Stimulated activated CD4-positive, alpha-beta T cell treated with anti-CD3 and anti-CD28 coated beads, Interleukin-2, amount 100 ng/mL, for 24 hours (primary cell): Measurements from ENCODE around the gene STPG4.
A peak's percentile ranks its signal among the peaks of the same experiment; 100 is the strongest.

ENCODE experiments used
- DNase-seq, 2 donors: peaks; one replicate each; pipeline ENCODE4 v3.0.0-alpha.2; 2020

The STPG4 gene

DNA sequence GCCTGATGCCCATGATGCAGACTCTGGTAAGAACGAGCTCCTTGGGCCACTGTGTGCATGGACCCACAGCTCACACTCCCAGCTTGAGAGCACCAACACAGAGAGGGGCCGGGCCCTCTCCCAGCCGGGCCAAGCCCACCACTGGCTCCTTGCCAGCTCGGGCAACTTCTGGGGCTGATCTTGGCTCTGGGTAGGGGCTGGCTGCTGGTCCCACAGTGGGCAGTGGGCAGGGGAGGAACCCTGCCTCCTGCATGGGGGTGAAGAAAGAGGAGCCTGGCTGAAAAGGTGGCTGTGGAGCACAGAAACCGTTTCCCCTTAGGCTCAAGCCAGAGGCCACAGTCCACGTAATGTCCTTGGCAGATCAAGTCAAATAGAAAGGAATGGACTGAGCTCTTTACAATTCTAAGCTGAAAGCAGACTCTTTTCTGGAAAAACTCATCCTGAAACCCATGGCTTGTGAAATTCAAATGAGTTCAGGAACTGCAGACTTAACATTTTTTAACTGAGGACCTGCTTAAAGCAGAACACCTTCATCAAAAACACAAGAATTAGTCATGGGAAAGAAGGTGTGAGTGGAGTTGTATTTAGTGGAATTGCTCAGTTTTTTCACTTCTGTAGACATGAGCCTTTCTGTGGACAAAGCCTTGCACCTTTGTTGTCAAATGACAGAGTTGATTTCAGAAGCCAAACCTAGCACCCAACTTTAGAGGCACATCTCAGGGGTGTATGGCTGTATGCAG lies 104.9 kb downstream of the STPG4 start:
- no peak for DNase-seq

DNA sequence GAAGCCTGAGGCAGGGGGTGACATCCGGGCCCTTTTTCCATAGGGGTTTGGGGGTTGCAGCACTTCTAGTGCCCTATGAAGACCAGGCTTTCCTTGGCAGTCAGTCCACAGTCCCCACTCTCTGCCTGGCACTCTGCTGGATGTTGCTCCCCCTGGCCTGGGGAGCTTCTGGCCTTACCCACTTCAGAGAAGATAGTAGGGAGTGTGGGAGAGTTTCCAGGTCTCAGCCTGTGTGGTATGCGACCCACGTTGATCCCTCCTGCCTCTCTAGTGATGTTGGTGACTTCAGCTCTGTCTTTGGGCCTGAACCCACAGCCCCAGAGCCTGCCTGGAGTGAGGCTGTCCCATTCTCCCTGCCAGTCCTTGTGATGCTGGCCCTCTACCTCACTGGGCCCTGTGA lies 105.6 kb downstream of the STPG4 start:
- DNase-seq, result no peak

DNA sequence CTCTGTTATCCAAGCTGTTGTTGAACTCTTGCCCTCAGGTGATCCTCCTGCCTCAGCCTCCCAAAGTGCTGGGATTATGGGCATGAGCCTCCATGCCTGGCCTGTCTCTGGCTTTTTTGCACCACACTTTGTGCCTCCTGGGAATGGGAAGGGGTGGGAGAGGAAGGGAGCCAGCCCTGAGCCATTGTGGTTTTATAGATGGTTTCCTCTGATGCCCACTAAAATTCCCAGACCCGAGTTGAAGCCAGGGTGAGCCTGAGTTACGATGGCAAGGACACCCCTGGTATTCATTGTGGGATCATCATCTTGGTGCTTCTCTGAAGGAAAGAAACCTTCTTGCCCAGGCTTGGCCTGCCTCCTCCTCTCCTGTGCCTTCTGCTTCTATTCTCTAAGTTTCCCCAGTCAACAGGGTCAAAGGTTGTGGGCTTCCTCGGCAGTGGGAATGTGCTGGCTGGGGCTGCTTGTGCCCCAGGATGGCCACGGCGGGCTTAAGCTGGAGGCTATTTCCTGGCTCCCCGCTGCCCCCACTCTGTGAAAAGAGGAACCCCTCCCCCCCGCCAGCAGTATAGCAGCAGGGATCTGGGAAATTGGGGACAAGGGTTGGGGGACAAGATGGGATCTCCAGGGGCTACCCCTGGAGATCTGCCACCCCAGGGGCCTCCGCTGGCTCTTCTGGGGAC lies 106.2 kb downstream of the STPG4 start:
- DNase-seq, result no peak

DNA sequence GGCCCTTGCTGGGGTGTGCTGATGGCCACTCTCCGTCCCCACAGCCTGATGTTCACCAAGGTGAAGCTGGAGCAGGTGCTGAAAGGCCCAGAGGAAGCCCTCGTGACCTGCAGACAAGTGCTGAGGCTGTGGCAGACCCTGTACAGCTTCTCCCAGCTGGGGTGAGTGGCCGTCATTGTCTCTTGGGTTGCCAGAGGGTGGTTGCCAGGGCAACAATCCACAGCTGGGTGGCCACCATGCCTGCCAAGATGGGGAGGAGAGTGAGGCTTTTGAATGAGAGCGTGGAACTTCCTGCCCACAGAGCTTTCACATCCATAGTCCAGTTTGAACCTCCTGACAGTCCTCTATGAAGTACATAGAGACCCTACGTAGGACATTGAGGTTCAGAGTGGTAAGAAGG lies 108.8 kb downstream of the STPG4 start:
- no peak for DNase-seq

DNA sequence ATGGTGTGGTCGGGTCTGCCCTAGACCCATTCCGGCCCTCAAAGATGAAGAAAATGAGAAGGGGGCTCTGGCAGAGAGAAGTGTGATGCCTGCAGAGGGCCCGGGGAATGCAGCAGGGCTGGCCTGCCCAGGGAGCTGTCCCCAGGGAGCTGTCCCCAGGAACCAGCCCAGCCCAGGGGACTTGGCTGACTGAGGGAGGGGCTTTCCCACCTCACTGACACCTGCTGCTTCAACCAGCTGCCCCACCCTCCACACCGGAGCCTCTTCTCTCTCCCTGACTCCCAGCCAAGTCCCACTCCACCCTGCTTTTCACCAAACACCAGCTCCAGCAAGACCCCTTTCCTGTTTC lies 111.2 kb downstream of the STPG4 start:
- DNase-seq, result no peak

DNA sequence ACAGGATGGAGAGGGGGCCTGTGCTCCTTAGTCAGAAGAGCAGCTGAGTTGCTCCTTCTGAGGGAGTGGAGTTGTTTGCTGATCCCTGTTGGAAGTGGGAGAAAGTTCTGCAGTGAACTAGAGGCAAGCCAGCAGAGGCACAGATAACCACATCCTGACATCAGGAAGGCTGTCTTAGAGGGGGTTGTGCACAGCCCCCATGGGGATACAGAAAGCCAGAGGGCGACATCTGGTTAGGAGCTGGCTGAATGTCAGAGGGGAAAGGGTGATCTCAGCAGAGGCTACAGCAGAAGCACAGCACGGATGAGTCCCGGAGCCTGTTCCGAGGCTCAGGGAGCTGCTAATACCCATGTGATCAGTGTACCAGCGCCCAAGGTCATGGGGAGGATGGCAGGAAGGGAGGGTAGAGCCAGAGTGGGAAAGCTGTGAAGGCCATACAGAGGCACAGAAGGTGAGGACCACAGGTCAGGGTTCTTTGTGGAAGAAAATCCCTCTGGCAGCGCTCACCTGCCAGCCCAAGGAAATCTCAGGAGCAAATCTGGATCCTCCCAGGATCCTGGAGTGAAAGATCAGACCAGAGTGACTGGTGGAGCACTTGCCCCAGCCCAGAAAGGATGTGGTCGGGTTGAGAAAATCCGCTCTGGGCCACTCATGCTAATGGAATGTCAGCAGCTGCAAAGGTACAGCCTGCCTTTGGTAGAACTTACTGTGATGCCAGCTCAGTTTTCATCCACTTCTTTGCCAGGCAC lies 111.8 kb downstream of the STPG4 start:
- DNase-seq, result no peak

DNA sequence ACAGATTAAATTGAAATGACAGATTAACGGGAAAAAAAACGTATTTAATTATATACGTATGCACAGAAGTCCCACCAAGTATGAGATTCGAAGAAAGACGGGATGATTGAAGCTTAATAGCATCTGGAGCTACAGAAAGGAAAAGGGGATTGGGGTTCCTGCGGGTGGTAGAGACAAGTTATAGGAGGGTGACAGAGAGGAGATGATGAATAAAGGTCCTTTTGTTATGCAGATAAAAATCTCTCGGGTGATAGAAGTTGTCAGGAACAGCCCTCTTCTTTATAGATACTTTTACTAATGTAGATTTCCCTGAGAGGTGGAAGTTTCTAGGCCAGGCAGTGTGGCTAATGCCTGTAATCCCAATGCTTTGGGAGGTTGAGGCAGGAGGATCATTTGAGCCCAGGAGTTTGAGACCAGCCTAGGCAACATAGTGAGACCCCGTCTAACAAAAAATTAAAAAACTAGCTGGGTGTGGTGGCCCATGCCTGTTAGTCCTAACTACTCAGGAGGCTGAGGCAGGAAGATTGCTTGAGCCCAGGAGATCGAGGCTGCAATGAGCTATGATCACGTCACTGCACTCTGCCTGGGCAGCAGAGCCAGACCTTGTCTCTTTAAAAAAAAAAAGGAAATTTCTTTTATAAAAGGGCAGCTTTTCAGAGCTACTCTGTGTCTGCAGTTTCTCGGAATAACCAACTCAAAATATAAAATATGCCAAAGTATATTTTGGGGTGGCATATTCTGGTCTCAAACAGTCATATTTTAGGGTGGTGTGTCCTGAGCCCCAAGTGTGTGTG lies 113.0 kb downstream of the STPG4 start:
- DNase-seq, result no peak

DNA sequence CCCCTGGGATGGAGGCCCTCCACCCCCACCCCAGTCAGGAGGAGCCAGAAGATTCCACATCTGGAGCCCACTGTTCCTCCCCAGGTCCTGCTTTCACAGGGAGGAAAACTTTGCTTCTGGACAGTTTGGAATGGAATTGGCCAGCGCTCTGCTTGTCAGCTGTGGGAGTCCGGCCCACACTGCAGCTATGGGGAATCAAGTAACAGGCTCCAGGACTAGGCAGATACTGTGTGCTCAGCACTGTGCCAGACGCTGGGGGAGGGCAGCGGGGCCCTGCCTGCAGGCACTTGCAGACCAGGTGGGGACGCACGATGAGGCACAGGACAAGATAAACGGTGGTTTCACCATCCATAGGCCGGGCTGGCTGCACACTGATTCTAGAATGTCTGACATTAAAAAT lies 114.0 kb downstream of the STPG4 start:
- DNase-seq, result no peak

DNA sequence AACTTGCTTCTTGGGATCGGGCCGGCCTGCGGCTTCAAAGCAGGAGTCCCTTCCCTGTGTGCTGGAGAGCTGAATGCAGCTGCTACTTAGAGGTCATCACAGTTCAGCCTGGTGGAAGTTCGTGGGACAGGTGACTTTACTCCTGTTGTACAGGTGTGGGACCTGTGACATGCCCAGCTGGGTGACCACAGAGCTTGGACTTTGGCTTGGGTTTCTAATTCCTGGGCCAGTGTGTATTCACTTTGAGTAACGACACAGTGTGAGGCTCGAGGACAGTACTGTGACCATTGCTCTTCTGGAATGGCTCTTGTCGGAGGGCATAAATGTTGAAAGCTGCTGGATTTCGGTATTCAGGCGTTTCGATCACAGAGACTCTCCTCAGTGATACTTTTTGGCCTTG lies 114.5 kb downstream of the STPG4 start:
- no peak for DNase-seq

DNA sequence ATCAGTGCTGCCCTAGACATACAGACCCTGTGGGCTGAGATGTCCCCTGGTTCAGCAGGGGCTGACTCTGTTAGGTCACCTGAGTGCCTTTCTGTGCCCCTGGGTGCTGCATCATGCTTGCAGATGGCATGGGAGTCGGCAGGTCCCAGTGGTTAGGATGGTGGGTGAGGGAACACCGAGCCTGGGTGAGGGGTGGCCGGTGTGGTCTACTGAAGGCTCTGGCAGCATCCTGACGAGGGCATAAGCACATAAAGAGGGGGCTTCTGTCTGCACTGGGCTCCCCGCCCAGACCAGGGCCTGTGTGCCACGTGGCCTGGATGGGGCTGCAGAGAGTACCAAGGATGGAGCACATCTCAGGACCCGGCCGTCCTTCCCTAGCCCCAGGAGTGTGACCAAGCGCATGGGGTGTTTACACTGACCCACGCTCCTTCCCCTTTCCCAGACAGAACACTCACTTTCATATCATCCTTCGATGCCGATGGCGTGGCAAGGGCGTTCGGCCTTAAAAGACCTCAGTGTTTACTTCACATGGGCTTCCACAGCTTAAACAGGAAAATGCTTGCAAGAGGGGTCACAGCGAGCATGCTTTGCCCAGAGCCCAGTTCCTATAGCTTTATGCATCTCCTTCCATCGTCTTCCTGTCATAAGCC lies 115.1 kb downstream of the STPG4 start:
- no peak for DNase-seq

DNA sequence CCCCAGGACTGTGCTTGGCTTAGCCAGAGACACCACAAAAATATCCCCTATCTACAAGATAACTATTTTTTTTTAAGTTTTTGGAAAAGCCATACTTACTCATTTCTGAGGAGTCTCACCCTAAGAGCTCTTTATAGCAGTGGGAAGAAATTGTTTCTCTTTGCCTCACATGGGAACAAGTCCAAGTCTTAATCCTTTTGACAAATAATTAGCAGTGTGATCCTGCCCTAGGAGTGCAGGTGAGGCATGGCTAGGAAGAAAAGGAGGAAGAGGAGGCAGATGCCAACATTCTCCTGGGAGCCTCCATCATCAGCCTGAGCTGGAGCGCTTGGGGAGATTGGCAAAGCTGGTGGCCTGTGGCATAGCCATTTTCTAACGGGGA lies 115.6 kb downstream of the STPG4 start:
- no peak for DNase-seq

DNA sequence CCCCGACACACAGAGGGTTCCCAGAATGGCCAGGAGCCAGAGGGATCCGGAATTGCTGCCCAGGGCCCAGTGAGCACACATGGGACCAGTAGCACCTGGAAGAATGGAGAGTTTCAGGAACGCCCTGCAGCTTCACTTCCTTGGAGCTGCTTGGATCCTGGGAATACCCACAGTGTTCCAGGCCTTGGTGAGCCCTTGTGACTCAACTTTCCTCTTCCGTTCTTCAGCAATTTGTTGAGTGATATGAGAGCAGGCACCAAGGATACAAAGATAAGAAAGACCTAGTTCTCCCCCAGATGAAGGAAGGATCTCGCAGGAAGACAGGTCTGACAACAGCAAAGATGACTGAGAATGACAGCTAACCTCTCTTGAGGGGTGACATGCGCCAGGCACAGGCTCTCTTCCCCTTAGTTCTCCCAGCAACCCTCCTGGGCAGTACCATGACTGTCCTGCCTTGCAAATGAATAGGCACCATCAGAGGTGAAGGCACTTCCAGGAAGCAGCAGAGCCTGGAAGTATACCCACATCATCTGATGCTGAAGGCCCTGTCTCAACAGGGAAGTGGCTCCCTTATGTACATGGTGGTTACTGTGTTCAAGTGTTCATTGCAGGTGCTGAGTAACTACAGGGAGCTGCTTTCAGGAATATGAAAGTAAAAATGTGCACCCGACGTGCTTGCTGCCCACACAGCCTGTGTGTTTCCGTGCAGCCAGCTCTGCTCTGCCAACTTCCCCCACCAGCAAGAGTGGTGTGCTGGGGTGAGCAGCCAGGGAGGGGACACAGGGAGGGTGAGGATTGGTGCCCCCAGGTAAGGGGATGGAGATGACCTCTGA lies 116.2 kb downstream of the STPG4 start:
- DNase-seq, result peak in 1 of 2 donors; percentile 21

DNA sequence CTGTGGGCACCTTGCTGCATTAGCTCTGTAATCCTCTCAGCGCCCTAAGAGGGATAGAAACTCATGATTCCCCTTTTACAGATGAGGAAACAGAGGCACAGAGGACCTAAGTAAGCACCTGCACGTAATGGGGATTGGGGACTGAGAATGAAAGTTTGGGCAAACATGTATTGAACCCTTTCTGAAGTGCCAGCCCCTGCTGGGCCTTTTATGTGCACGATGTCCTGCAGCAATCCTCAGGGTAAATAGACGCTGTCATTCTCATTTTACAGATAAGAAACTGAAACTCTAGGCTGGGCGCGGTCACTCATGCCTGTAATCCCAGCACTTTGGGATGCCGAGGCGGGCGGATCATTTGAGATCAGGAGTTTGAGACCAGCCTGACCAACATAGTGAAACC lies 117.4 kb downstream of the STPG4 start:
- DNase-seq, result no peak
